ENCODE data around the gene TKT. TPM values are rescaled to one million over a fixed set of nuclear protein-coding genes. Genes with fewer than 3 reads are reported as not detected.

TKT gene
- total RNA-seq, 1 donor from 2014 or later: 379 TPM

DNA sequence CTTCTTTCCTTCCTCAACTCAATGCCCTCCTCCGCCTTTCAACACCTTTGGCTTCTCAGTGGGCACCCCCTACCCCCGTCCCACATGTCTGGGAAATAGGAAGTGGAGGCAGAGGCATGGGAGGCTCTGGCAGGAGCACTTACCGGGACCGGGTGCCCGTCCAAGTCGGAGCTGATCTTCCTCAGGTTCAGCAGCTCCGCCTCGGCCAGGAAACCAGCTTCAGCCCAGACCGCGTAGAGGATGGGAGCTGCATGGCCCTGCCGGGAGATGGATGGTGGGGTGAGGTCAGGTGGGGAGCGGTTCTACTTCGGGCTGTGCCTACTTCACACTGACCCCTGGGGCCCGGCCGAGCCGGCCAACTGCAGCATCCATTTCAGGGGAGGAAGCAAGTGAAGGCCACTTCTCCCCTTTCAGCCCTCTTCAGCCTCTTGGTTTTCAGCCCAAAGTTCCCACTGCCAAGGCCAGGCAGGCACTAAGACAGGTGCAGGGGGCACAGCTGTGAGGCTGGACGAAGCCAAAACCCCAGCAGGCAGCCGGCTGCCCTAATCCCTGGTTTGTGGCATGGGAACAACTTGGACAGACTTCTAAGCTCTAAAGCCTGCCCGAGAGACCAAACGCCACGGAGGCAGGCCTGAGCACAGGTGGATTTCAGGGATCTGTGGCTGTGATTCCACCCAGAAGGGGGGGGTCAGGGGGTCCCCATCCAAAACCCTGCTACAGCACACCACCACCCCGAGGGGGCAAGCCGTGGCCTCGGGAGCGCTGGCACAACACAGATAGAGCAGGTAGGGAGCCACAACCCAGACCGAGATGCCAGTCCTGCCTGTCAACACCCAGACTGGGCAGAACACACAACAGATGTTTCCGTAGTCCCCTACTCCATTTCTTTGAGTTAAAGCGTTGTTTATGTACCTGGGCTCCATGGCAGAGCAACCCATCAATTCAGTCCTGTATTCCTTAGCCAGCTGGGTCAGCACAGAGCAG lies 14.5 kb downstream of the TKT start:
- peaks cover 43% of the 10 kb centered on the region for H3K36me3 Mint-ChIP-seq (ENCODE audit: low read depth)
- H3K4me1 Mint-ChIP-seq: peaks cover 18% of the 10 kb centered on the region
- H3K27me3 Mint-ChIP-seq: no peaks in the 10 kb centered on the region
- H3K4me3 Mint-ChIP-seq: no peak overlapping the region
- no peak overlapping the region for H3K27ac Mint-ChIP-seq
- no peaks in the 10 kb centered on the region for H3K9me3 Mint-ChIP-seq
- intact Hi-C loops (cut with micrococcal nuclease): no loop called here
- DNase-seq: no peak

DNA sequence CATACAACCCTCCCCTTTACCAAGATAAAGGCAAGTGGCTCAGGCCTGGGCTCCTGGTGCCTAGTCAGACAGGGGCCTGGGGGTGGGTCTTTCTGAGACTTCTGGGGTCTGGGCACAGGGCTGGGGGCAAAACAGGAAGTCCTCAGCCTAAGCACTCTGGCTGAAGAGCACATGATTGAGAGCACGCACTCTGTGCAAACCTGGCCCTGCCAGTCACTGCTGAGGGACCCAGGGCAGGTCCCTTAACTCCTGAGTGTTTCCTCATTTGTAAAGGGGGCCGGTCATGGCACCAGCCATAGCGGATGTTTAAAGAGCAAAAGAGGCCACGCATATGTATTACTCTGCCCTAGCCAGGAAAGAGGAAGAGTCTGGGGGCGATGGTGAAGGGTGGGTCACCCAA lies 16.0 kb downstream of the TKT start:
- no peaks in the 10 kb centered on the region for H3K27me3 Mint-ChIP-seq
- H3K27ac Mint-ChIP-seq: peak overlapping the region; percentile 41
- intact Hi-C loops (cut with micrococcal nuclease): no loop called here
- no peak overlapping the region for H3K4me3 Mint-ChIP-seq
- H3K9me3 Mint-ChIP-seq: no peaks in the 10 kb centered on the region
- H3K36me3 Mint-ChIP-seq (ENCODE audit: low read depth): peaks cover 45% of the 10 kb centered on the region
- no peak for DNase-seq
- H3K4me1 Mint-ChIP-seq: peaks cover 19% of the 10 kb centered on the region

DNA sequence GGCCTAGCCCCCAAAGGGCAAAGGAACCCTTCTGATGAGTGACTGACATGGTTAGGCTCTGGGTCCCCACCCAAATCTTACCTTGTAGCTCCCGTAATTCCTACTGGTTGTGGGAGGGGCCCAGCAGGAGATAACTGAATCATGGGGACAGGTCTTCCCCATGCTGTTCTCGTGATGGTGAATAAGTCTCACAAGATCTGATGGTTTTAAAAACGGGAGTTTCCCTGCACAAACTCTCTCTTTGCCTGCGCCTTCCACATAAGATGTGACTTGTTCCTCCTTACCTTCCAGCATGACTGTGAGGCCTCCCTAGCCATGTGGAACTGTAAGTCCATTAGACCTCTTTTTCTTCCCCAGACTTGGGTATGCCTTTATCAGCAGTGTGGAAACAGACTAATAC lies 16.9 kb downstream of the TKT start:
- intact Hi-C loops (cut with micrococcal nuclease): no loop called here
- Mint-ChIP-seq H3K9me3 (no peaks in the 10 kb centered on the region), H3K4me3 (no peak overlapping the region), H3K27ac (peak overlapping the region; percentile 45), H3K27me3 (no peaks in the 10 kb centered on the region), H3K4me1 (peaks cover 17% of the 10 kb centered on the region), H3K36me3 (ENCODE audit: low read depth) (peaks cover 50% of the 10 kb centered on the region)
- DNase-seq: no peak

DNA sequence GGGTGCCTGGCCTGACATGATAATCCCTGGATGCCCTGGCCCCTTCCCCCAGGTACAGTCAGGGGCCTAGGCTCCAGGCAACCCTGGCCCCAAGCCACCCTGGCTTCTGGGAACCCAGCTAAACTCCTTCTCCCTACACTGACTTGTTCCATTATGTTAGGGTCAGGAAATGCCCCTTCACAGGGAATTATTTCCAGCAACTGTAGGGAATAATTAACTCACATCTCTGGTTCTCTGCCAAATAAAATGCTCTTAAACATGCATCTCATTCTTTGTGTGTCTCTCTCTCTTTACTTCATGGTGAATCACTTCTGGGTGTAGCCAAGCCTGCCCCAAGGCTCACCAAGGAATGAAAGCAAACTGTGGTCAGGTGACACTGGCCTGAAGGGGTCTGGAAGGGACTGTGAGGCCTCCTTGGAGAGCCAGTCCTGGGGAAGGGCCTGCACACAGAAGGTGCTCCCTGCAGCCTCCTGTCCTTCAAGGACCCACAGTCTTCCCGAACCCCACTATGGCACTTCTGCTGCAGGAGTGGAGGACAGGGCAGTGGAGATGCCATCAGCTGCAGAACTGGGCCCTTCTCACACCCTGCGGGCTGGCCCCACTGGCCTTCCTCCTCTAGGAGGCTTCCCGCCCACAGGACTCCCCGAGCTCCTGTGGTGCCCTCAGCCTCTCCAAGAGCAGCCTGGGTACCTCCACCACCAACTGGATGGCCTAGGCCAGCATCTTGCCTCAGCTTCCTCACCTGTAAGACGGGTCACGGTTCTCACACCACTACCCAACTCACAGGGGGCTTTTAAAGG lies 17.6 kb downstream of the TKT start:
- intact Hi-C loops (cut with micrococcal nuclease): no loop called here
- H3K36me3 Mint-ChIP-seq (ENCODE audit: low read depth): peaks cover 53% of the 10 kb centered on the region
- peaks cover 12% of the 10 kb centered on the region for H3K4me1 Mint-ChIP-seq
- no peak overlapping the region for H3K27ac Mint-ChIP-seq
- no peak overlapping the region for H3K4me3 Mint-ChIP-seq
- no peaks in the 10 kb centered on the region for H3K9me3 Mint-ChIP-seq
- H3K27me3 Mint-ChIP-seq: no peaks in the 10 kb centered on the region
- no peak for DNase-seq

DNA sequence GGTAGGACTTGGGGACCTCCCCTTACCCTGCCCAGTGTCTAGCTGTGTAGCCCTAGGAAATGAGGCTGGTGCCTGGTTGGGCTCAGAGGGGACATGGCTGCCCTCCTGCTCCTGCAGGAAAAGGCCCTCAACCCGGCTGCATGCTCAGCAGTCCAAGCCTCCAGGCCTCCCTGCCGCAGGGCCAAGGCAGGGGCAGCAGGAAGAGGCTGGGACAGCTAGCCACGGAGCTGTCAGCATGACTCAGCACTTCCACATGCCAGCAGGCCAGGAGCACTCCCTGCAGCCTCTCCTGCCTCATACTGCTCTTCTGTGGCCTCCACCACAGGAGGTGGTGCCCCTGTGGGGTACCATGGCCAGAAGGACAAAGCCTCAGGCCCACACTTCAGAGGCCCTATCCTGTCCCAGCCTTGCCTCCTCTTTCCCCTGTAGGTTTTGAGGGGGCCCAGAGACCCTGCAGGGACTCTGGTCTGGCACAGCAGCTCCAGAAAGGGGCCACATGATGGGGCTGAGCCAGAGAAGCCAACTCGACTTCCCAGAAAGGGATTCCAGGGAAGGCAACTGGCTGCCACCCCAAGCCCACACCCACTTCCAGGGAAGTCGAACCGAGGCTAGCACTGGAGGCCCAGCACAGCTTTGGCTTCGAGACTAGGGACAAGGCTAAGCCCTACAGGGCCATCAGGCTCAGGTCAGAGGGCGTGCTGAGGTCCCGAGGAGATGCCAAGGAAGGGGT lies 19.5 kb downstream of the TKT start:
- DNase-seq: no peak
- H3K9me3 Mint-ChIP-seq: no peaks in the 10 kb centered on the region
- H3K36me3 Mint-ChIP-seq (ENCODE audit: low read depth): peaks cover 59% of the 10 kb centered on the region
- H3K4me1 Mint-ChIP-seq: peaks cover 10% of the 10 kb centered on the region
- H3K27ac Mint-ChIP-seq: peak overlapping the region; percentile 23
- H3K4me3 Mint-ChIP-seq: no peak overlapping the region
- H3K27me3 Mint-ChIP-seq: no peaks in the 10 kb centered on the region
- intact Hi-C loops (cut with micrococcal nuclease): no loop called here

GRCh38 chr3:53235545-53235944 lies 20.3 kb downstream of the TKT start:
- Mint-ChIP-seq H3K36me3 (ENCODE audit: low read depth) (peaks cover 61% of the 10 kb centered on the region), H3K27me3 (no peaks in the 10 kb centered on the region), H3K27ac (peak overlapping the region; percentile 72), H3K4me1 (peaks cover 10% of the 10 kb centered on the region), H3K4me3 (no peak overlapping the region), H3K9me3 (no peaks in the 10 kb centered on the region)
- intact Hi-C loops (cut with micrococcal nuclease): no loop called here
- no peak for DNase-seq

DNA sequence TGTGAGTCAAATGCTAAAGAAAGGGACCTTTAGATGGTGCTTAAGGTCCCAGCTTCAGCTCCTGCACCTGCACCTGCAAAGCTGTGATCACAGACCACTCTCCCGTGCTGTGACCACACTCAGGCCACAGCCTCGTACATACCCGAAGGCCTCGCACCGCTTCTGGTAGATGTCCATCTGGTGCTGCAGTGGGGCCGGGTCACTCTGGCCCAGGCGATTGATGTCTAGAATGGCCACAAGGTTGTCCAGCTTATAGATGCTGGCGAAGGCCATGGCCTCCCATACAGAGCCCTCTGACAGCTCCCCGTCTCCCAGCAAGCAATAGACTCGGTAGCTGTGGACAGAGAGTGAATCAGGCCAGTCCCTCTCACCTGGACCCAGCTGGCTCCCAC lies 21.0 kb downstream of the TKT start:
- H3K27me3 Mint-ChIP-seq: no peaks in the 10 kb centered on the region

GRCh38 chr3:53234130-53234840 lies 21.5 kb downstream of the TKT start:
- H3K36me3 Mint-ChIP-seq (ENCODE audit: low read depth): peaks cover 56% of the 10 kb centered on the region
- no peaks in the 10 kb centered on the region for H3K27me3 Mint-ChIP-seq
- H3K4me3 Mint-ChIP-seq: no peak overlapping the region
- intact Hi-C loops (cut with micrococcal nuclease): no loop called here
- peak overlapping the region; percentile 53 for H3K27ac Mint-ChIP-seq
- no peaks in the 10 kb centered on the region for H3K9me3 Mint-ChIP-seq
- peaks cover 10% of the 10 kb centered on the region for H3K4me1 Mint-ChIP-seq
- DNase-seq: no peak

More for the DNA sequence above, 21.0 kb downstream of the TKT start:
- Mint-ChIP-seq H3K4me1 (peaks cover 10% of the 10 kb centered on the region), H3K27ac (no peak overlapping the region), H3K4me3 (no peak overlapping the region), H3K9me3 (no peaks in the 10 kb centered on the region), H3K36me3 (ENCODE audit: low read depth) (peaks cover 58% of the 10 kb centered on the region)
- intact Hi-C loops (cut with micrococcal nuclease): no loop called here
- DNase-seq: no peak

GRCh38 chr3:53232641-53233377 lies 23.0 kb downstream of the TKT start:
- no peak for DNase-seq
- Mint-ChIP-seq H3K27me3 (no peaks in the 10 kb centered on the region), H3K9me3 (no peaks in the 10 kb centered on the region), H3K4me1 (peaks cover 6% of the 10 kb centered on the region), H3K27ac (no peak overlapping the region), H3K36me3 (ENCODE audit: low read depth) (peaks cover 50% of the 10 kb centered on the region), H3K4me3 (no peak overlapping the region)
- intact Hi-C loops (cut with micrococcal nuclease): no loop called here

DNA sequence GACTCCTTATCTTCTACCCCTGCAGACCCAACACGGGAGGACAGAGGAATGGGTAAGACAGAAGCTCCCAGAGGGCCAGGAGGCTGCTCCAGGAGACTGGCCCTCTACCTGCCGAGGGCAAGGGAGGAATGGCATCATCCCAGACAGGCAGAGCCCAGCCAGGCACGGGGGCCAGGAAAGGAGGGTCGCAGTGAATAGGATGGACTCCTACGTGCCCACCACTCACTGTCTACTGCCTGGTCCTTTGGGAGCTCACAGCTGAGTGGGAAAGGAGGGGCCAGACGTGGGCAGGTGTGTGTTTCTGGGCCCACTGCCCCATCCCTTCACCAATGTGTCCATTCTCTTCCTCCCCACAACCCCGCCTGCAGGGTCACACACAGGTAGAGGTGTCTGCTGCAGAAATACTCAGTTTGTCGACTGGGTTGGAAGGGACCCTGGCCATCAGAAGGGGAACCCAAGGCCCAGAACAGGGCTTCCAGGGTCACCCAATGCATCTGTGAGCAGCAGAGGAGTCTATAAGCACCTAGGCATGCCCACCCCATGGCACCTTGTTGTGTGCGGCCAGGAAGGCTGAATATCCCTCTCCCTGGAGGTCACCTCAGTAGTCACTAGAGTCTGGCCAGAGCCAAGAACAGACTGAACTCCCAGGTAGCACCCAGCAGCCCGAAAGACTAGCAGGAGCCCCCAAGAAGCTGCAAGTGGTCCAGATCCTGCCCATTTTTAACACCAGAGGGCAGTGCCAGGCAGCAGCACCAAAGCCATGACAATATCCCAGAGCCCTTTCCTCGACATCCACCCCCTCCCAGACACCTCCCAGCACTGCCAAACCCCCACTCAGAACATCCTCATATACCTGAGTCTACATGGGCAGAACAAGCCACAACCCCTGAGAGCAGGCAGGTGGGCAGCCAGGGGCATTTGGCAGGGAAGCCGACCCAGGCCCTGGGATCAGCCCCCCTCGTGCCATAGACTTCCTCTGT lies 24.0 kb downstream of the TKT start:
- H3K27ac Mint-ChIP-seq: no peak overlapping the region
- intact Hi-C loops (cut with micrococcal nuclease): no loop called here
- H3K27me3 Mint-ChIP-seq: no peaks in the 10 kb centered on the region
- no peak for DNase-seq
- H3K9me3 Mint-ChIP-seq: no peaks in the 10 kb centered on the region
- H3K4me1 Mint-ChIP-seq: peaks cover 6% of the 10 kb centered on the region
- H3K4me3 Mint-ChIP-seq: no peak overlapping the region
- H3K36me3 Mint-ChIP-seq (ENCODE audit: low read depth): peaks cover 58% of the 10 kb centered on the region

DNA sequence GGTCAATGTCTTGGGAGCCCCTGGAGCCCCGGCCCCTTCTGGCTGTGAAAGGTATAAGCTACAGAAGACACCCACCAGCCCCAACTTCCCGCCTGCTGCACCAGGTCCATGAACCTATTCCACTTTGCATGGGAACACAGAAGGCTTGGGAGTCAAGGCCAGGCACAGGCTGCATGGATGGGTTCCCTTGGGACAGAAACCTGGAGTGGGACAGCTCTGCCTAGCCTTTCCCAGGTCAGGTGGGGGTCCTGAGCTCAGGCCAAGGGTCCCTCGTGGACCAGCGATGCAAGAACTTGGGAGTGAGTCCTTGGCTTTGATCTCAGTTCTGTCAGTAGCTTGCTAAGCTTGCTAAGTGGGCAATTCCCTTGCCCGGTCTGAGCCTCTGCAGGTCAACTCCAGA lies 25.0 kb downstream of the TKT start:
- Mint-ChIP-seq H3K27ac (no peak overlapping the region), H3K4me1 (peaks cover 3% of the 10 kb centered on the region), H3K36me3 (ENCODE audit: low read depth) (peaks cover 63% of the 10 kb centered on the region), H3K27me3 (no peaks in the 10 kb centered on the region), H3K4me3 (no peak overlapping the region), H3K9me3 (no peaks in the 10 kb centered on the region)
- DNase-seq: no peak
- intact Hi-C loops (cut with micrococcal nuclease): no loop called here

- no peak overlapping the region for H3K27ac Mint-ChIP-seq
- no peaks in the 10 kb centered on the region for H3K9me3 Mint-ChIP-seq
- H3K4me3 Mint-ChIP-seq: no peak overlapping the region
- DNase-seq: no peak
- intact Hi-C loops (cut with micrococcal nuclease): no loop called here
- peaks cover 61% of the 10 kb centered on the region for H3K36me3 Mint-ChIP-seq (ENCODE audit: low read depth)
- H3K27me3 Mint-ChIP-seq: no peaks in the 10 kb centered on the region
- peaks cover under 1% of the 10 kb centered on the region for H3K4me1 Mint-ChIP-seq
These were observed 25.7 kb downstream of the TKT start for GRCh38 chr3:53230041-53230621.

All from activated CD4-positive, alpha-beta T cell treated with anti-CD3 and anti-CD28 coated beads, Interleukin-2, amount 10 ng/mL, durations not matched to agents 24 days and 14 days (primary cell).